ENCODE data around the gene HSPB9. TPM values are rescaled to one million over a fixed set of nuclear protein-coding genes. Genes with fewer than 3 reads are reported as not detected.

HSPB9 gene
- total and polyA plus RNA-seq, 2 donors (not counting 3 experiments of a cell fraction or from before 2014, with no cell fraction given): not detected

DNA sequence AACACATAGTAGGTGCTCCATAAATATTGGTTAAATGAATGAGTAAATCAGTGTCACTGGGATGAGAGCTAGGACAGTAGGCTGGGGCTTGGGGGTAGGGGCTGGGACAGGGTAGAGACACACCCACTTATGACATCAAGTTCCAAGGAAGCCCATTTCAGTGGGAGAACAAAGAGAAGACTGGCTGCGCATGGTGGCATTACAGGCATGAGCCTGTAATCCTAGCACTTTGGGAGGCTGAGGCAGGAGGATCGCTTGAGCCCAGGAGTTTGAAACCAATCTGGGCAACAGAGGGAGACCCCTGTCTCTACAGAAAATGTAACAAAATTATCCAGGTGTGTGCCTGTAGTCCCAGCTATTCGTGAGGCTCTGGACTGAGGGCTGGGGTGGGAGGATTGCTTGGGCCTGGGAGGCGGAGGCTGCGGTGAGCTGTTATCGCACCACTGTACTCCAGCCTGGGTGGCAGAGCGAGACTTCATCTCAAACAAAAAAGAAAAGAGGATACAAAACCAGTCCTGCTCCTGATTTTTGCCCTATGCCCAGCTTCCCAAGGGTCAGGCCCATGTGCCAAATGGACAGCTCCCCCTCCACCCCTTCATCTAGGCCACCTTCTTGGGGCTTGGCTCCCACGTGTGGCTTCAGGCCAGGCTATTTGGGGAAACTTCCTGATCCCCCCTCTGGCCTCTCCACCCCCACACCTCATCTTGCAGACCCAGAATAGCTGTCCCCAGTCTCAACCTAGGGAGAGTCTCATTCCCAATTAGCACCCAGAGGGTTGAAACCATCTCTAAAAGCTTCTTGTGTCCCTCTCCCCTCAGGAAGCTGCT lies 31.4 kb upstream of the HSPB9 start:
- DNase-seq (ENCODE audit: low read depth, low spot score) (no peak), FAIRE-seq (no peak)
- BruUV-seq (replicated peaks): no TSS peak
- Histone ChIP-seq H3K4me1 (ENCODE audit: control insufficient read depth, extremely low read depth, insufficient read depth, low read length) (no peaks in the 10 kb centered on the region), H4K20me1 (replicated peaks; ENCODE audit: control insufficient read depth, extremely low read depth, insufficient read depth, low read length) (no peaks in the 10 kb centered on the region), H3K27me3 (ENCODE audit: control insufficient read depth in 2 of 2, insufficient read depth in 2 of 2, low read length in 2 of 2) (peaks cover 13% of the 10 kb centered on the region in 2 experiments), H3K36me3 (ENCODE audit: control insufficient read depth in 2 of 2, extremely low read depth in 1 of 2, insufficient read depth in 2 of 2, low read length in 2 of 2) (no peaks in the 10 kb centered on the region), H3K4me3 (replicated peaks in 1 of 3; ENCODE audit: insufficient read depth in 1 of 3, low read depth in 1 of 3, low read length in 3 of 3) (no peak overlapping the region), H3K27ac (ENCODE audit: insufficient read depth, low read depth, low read length) (no peak overlapping the region), H3K9me3 (replicated peaks; ENCODE audit: control insufficient read depth, insufficient read depth, low read length) (no peaks in the 10 kb centered on the region), H3K9me1 (replicated peaks; ENCODE audit: control insufficient read depth, extremely low read depth, insufficient read depth, low read length) (no peaks in the 10 kb centered on the region), H3K79me2 (ENCODE audit: control insufficient read depth, insufficient read depth, low read length) (no peaks in the 10 kb centered on the region), H3K4me2 (ENCODE audit: insufficient read depth, low read length) (no peak overlapping the region), H3K9ac (replicated peaks; ENCODE audit: extremely low read depth, insufficient read depth, low read length) (no peak overlapping the region), H2AFZ (ENCODE audit: low read depth, low read length) (no peak overlapping the region)
- TF ChIP-seq EZH2 (IDR thresholded peaks at IDR 0.05; ENCODE audit: borderline replicate concordance, low read depth, low read length, severe bottlenecking) (no peak), GATA2 (IDR thresholded peaks at IDR 0.05; ENCODE audit: insufficient read depth, insufficient read length, low read depth, low read length) (no peak), POLR2A (IDR thresholded peaks at IDR 0.05; ENCODE audit: low read depth, low read length) (no peak), POLR2AphosphoS5 (IDR thresholded peaks at IDR 0.05; ENCODE audit: insufficient read depth, low read depth, low read length) (no peak), JUN (IDR thresholded peaks at IDR 0.05; ENCODE audit: borderline replicate concordance, insufficient read depth, insufficient read length, low read depth) (no peak), FOS (IDR thresholded peaks at IDR 0.05; ENCODE audit: borderline replicate concordance, insufficient read depth, low read length) (no peak), MYC (IDR thresholded peaks at IDR 0.05; ENCODE audit: low read depth, low read length) (no peak)
- TF ChIP-seq, protein P1, sequence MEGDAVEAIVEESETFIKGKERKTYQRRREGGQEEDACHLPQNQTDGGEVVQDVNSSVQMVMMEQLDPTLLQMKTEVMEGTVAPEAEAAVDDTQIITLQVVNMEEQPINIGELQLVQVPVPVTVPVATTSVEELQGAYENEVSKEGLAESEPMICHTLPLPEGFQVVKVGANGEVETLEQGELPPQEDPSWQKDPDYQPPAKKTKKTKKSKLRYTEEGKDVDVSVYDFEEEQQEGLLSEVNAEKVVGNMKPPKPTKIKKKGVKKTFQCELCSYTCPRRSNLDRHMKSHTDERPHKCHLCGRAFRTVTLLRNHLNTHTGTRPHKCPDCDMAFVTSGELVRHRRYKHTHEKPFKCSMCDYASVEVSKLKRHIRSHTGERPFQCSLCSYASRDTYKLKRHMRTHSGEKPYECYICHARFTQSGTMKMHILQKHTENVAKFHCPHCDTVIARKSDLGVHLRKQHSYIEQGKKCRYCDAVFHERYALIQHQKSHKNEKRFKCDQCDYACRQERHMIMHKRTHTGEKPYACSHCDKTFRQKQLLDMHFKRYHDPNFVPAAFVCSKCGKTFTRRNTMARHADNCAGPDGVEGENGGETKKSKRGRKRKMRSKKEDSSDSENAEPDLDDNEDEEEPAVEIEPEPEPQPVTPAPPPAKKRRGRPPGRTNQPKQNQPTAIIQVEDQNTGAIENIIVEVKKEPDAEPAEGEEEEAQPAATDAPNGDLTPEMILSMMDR (IDR thresholded peaks at IDR 0.05; ENCODE audit: extremely low read depth in 1 of 2, insufficient read depth in 1 of 2, low read depth in 1 of 2, low read length in 2 of 2): no peak
- TF ChIP-seq, protein P2, sequence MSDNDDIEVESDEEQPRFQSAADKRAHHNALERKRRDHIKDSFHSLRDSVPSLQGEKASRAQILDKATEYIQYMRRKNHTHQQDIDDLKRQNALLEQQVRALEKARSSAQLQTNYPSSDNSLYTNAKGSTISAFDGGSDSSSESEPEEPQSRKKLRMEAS (IDR thresholded peaks at IDR 0.05; ENCODE audit: insufficient read depth, insufficient read length): no peak
- intact Hi-C loops (cut with micrococcal nuclease): no loop called here
- POLR2A ChIA-PET: interaction anchor here (0.5 to 0.6 kb wide), 2 partner anchors 191 to 1778 kb away, joined by 3 to 5 read pairs; no protein-coding TSS in a partner anchor
- CTCF ChIA-PET: interaction anchor here (0.8 to 4.0 kb wide), 5 partner anchors 10 to 25 kb away, joined by 3 to 29 read pairs (median 5); no protein-coding TSS in a partner anchor
- dilution Hi-C loops (cut with MboI; ENCODE audit: extremely low pct_ligation_motif_present, low sequenced_read_pairs): no loop called here
